ENCODE results near the gene PAPOLA. TPM values are rescaled to one million over a fixed set of nuclear protein-coding genes. Genes with fewer than 3 reads are reported as not detected.

The PAPOLA gene
- total RNA-seq, 1 experiment from 2014 or later = 125 TPM

GRCh38 chr14:96603350-96604255 is 101.4 kb downstream of the PAPOLA start:
- Histone ChIP-seq H3K9me3 (ENCODE audit: control insufficient read depth, insufficient read depth, low read depth, low read length) (no peaks in the 10 kb centered on the region), H3K27me3 (ENCODE audit: control insufficient read depth, insufficient read depth, low read length) (peaks cover 2% of the 10 kb centered on the region; the same call in 1 of the 2 replicates), H3K27ac (ENCODE audit: low read length) (no peak overlapping the region), H3K36me3 (ENCODE audit: control insufficient read depth, insufficient read depth, low read length) (no peaks in the 10 kb centered on the region), H3K4me3 (ENCODE audit: low read depth in 2 of 2, low read length in 2 of 2) (no peak overlapping the region), H3K4me1 (ENCODE audit: control insufficient read depth, insufficient read depth, low read length) (no peaks in the 10 kb centered on the region)
- in situ Hi-C loops (cut with HindIII; ENCODE audit: low pct_unique_long_range_greater_than_20kb, low sequenced_read_pairs) (no loop called here), intact Hi-C loops (cut with micrococcal nuclease; ENCODE audit: unreplicated experiment) (no loop called here)
- TF ChIP-seq POLR2AphosphoS5 (IDR thresholded peaks at IDR 0.05; ENCODE audit: low read depth, low read length) (no peak), CTCF (IDR thresholded peaks at IDR 0.05) (no peak), SIN3A (IDR thresholded peaks at IDR 0.05; ENCODE audit: borderline replicate concordance, insufficient read depth, low read depth, low read length) (no peak), TCF7L2 (IDR thresholded peaks at IDR 0.05; ENCODE audit: low read depth, low read length) (no peak)
- TF ChIP-seq, protein P1, sequence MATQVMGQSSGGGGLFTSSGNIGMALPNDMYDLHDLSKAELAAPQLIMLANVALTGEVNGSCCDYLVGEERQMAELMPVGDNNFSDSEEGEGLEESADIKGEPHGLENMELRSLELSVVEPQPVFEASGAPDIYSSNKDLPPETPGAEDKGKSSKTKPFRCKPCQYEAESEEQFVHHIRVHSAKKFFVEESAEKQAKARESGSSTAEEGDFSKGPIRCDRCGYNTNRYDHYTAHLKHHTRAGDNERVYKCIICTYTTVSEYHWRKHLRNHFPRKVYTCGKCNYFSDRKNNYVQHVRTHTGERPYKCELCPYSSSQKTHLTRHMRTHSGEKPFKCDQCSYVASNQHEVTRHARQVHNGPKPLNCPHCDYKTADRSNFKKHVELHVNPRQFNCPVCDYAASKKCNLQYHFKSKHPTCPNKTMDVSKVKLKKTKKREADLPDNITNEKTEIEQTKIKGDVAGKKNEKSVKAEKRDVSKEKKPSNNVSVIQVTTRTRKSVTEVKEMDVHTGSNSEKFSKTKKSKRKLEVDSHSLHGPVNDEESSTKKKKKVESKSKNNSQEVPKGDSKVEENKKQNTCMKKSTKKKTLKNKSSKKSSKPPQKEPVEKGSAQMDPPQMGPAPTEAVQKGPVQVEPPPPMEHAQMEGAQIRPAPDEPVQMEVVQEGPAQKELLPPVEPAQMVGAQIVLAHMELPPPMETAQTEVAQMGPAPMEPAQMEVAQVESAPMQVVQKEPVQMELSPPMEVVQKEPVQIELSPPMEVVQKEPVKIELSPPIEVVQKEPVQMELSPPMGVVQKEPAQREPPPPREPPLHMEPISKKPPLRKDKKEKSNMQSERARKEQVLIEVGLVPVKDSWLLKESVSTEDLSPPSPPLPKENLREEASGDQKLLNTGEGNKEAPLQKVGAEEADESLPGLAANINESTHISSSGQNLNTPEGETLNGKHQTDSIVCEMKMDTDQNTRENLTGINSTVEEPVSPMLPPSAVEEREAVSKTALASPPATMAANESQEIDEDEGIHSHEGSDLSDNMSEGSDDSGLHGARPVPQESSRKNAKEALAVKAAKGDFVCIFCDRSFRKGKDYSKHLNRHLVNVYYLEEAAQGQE (IDR thresholded peaks at IDR 0.05; ENCODE audit: insufficient read depth in 1 of 2, low read depth in 2 of 2, low read length in 1 of 2) = no peak
- ATAC-seq = no peak
- ChIA-PET POLR2A (interaction anchor here (0.6 kb wide), 1 partner anchor 8 kb away, joined by 3 read pairs; no protein-coding TSS in a partner anchor), CTCF (no interaction called here)
- no TSS peak for BruUV-seq (replicated peaks)
- DNase-seq (ENCODE audit: low read depth, low spot score) = no peak

GRCh38 chr14:96614481-96614881 is 112.3 kb downstream of the PAPOLA start:
- Histone ChIP-seq H3K27ac (ENCODE audit: low read length) (no peak overlapping the region), H3K27me3 (ENCODE audit: control insufficient read depth, insufficient read depth, low read length) (peaks cover 6% of the 10 kb centered on the region), H3K4me3 (ENCODE audit: low read depth in 2 of 2, low read length in 2 of 2) (no peak overlapping the region), H3K36me3 (ENCODE audit: control insufficient read depth, insufficient read depth, low read length) (no peaks in the 10 kb centered on the region), H3K9me3 (ENCODE audit: control insufficient read depth, insufficient read depth, low read depth, low read length) (no peaks in the 10 kb centered on the region), H3K4me1 (ENCODE audit: control insufficient read depth, insufficient read depth, low read length) (no peaks in the 10 kb centered on the region)
- TF ChIP-seq POLR2AphosphoS5 (IDR thresholded peaks at IDR 0.05; ENCODE audit: low read depth, low read length) = no peak
- TF ChIP-seq, protein P1 (IDR thresholded peaks at IDR 0.05; ENCODE audit: insufficient read depth in 1 of 2, low read depth in 2 of 2, low read length in 1 of 2) = no peak
- no peak for TF ChIP-seq CTCF (IDR thresholded peaks at IDR 0.05)
- no peak for TF ChIP-seq SIN3A (IDR thresholded peaks at IDR 0.05; ENCODE audit: borderline replicate concordance, insufficient read depth, low read depth, low read length)
- TF ChIP-seq TCF7L2 (IDR thresholded peaks at IDR 0.05; ENCODE audit: low read depth, low read length) = no peak
- DNase-seq (ENCODE audit: low read depth, low spot score) = no peak
- ChIA-PET POLR2A (no interaction called here), CTCF (no interaction called here)
- intact Hi-C loops (cut with micrococcal nuclease; ENCODE audit: unreplicated experiment) = no loop called here
- ATAC-seq = no peak
- in situ Hi-C loops (cut with HindIII; ENCODE audit: low pct_unique_long_range_greater_than_20kb, low sequenced_read_pairs) = no loop called here
- no TSS peak for BruUV-seq (replicated peaks)

Measured in Panc1 (cell line).